H1 (cell line): ENCODE data around the gene AGPS. TPM values are rescaled to one million over a fixed set of nuclear protein-coding genes. Genes with fewer than 3 reads are reported as not detected.

Experiments used
- JUN ChIP-seq: IDR thresholded peaks from 2 replicates; pipeline ENCODE4 v1.6.1; 2011; ENCODE audit warnings: low read depth, mild to moderate bottlenecking, improper control_type of control experiment, low read length
- NANOG ChIP-seq: IDR thresholded peaks from 2 replicates; pipeline ENCODE4 v1.6.1; 2011; ENCODE audit warnings: low read length, low read depth, mild to moderate bottlenecking, inconsistent platforms; ENCODE audit not compliant: insufficient read depth, poor library complexity, severe bottlenecking
- polyA plus RNA-seq, 7 experiments: library from polyadenylated mRNA; depleted of rRNA in 3 of 7; stranded (reverse) in 5 of 7; unstranded in 2 of 7; fragments of >200 nt in 5 of 7; fragments of 200-250 nt in 2 of 7; gene quantifications; 1 replicate in 5 of 7; 2 replicates in 1 of 7; 4 replicates in 1 of 7; pipeline versions ENCODE4 v1.2.1 to v1.2.3, GENCODE V29; 2011 to 2013; ENCODE audit warnings: missing spikeins in 2 of 7, mixed read lengths in 2 of 7
- total RNA-seq: library from RNA; stranded (reverse); fragmentation: NEBNext Ultra II Directional; extraction: Animal tissue kit (Norgen Biotek cat#: 25700); gene quantifications from 2 replicates; pipeline ENCODE4 v1.2.1, GENCODE V29; 2021

AGPS gene
- total and polyA plus RNA-seq, 2 of the 8 experiments (the other 6 are each of a cell fraction or from before 2014, with no cell fraction given): 7.3 to 57.8 TPM

DNA sequence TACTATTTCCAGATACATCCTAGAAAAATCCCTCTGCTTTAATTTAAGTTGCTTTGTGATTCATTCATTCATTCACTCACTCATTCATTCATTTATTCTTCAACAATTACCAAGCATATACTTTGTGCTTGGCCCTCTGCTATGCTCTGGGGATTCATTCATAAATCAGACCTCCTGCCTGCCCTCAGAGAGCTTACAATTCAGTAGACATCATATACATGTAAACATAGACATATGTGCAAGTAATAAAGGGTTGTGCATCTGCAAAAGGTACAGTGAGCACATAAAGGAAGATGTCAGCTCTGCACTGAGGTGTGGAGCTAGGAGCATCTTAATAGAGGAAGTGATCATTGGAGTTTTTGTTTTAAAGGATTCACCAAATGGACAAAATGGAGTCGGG is 189.4 kb downstream of the AGPS start (continued):
- no peak for TF ChIP-seq NANOG
- no peak for TF ChIP-seq JUN
